Measurements from ENCODE around the gene SELENBP1.
A peak's percentile ranks its signal among the peaks of the same experiment; 100 is the strongest.

SELENBP1 gene

GRCh38 chr1:151346082-151346768, 26.3 kb downstream of the SELENBP1 start:
- H3K9me3 ChIP-seq (ENCODE audit: low read length), result no peaks in the 10 kb centered on the region
- peaks cover 34% of the 10 kb centered on the region for H3K4me1 ChIP-seq (ENCODE audit: insufficient read depth, low read length)
- H3K27me3 ChIP-seq (ENCODE audit: insufficient read depth, low read length), result no peaks in the 10 kb centered on the region
- H3K4me3 ChIP-seq (ENCODE audit: low read length), result peak overlapping the region; percentile 92
- H2AFZ ChIP-seq (ENCODE audit: low read depth, low read length), result peak overlapping the region; percentile 62
- peaks cover 31% of the 10 kb centered on the region for H3K36me3 ChIP-seq (ENCODE audit: insufficient read depth, low read length)

GRCh38 chr1:151344291-151344690, 28.2 kb downstream of the SELENBP1 start:
- Histone ChIP-seq H3K27me3 (ENCODE audit: insufficient read depth, low read length) (no peaks in the 10 kb centered on the region), H3K9me3 (ENCODE audit: low read length) (no peaks in the 10 kb centered on the region), H3K36me3 (ENCODE audit: insufficient read depth, low read length) (peaks cover 31% of the 10 kb centered on the region), H2AFZ (ENCODE audit: low read depth, low read length) (no peak overlapping the region), H3K4me1 (ENCODE audit: insufficient read depth, low read length) (peaks cover 36% of the 10 kb centered on the region), H3K4me3 (ENCODE audit: low read length) (no peak overlapping the region)

GRCh38 chr1:151343587-151343986, 28.9 kb downstream of the SELENBP1 start:
- Histone ChIP-seq H3K9me3 (ENCODE audit: low read length) (no peaks in the 10 kb centered on the region), H3K4me3 (ENCODE audit: low read length) (no peak overlapping the region), H3K4me1 (ENCODE audit: insufficient read depth, low read length) (peaks cover 36% of the 10 kb centered on the region), H2AFZ (ENCODE audit: low read depth, low read length) (no peak overlapping the region), H3K36me3 (ENCODE audit: insufficient read depth, low read length) (peaks cover 31% of the 10 kb centered on the region), H3K27me3 (ENCODE audit: insufficient read depth, low read length) (no peaks in the 10 kb centered on the region)

GRCh38 chr1:151342569-151342968, 29.9 kb downstream of the SELENBP1 start:
- H2AFZ ChIP-seq (ENCODE audit: low read depth, low read length), result no peak overlapping the region
- H3K27me3 ChIP-seq (ENCODE audit: insufficient read depth, low read length), result no peaks in the 10 kb centered on the region
- peaks cover 30% of the 10 kb centered on the region for H3K4me1 ChIP-seq (ENCODE audit: insufficient read depth, low read length)
- H3K9me3 ChIP-seq (ENCODE audit: low read length), result no peaks in the 10 kb centered on the region
- H3K4me3 ChIP-seq (ENCODE audit: low read length), result no peak overlapping the region
- peaks cover 31% of the 10 kb centered on the region for H3K36me3 ChIP-seq (ENCODE audit: insufficient read depth, low read length)

GRCh38 chr1:151342021-151342420, 30.5 kb downstream of the SELENBP1 start:
- Histone ChIP-seq H3K9me3 (ENCODE audit: low read length) (no peaks in the 10 kb centered on the region), H3K36me3 (ENCODE audit: insufficient read depth, low read length) (peaks cover 31% of the 10 kb centered on the region), H3K4me3 (ENCODE audit: low read length) (no peak overlapping the region), H3K4me1 (ENCODE audit: insufficient read depth, low read length) (peaks cover 29% of the 10 kb centered on the region), H3K27me3 (ENCODE audit: insufficient read depth, low read length) (no peaks in the 10 kb centered on the region), H2AFZ (ENCODE audit: low read depth, low read length) (no peak overlapping the region)

GRCh38 chr1:151340870-151341754, 31.4 kb downstream of the SELENBP1 start:
- H3K27me3 ChIP-seq (ENCODE audit: insufficient read depth, low read length), result no peaks in the 10 kb centered on the region
- H3K4me1 ChIP-seq (ENCODE audit: insufficient read depth, low read length), result peaks cover 26% of the 10 kb centered on the region
- peaks cover 31% of the 10 kb centered on the region for H3K36me3 ChIP-seq (ENCODE audit: insufficient read depth, low read length)
- no peak overlapping the region for H2AFZ ChIP-seq (ENCODE audit: low read depth, low read length)
- no peaks in the 10 kb centered on the region for H3K9me3 ChIP-seq (ENCODE audit: low read length)
- no peak overlapping the region for H3K4me3 ChIP-seq (ENCODE audit: low read length)

GRCh38 chr1:151336556-151336955, 35.9 kb downstream of the SELENBP1 start:
- Histone ChIP-seq H3K36me3 (ENCODE audit: insufficient read depth, low read length) (no peaks in the 10 kb centered on the region), H2AFZ (ENCODE audit: low read depth, low read length) (no peak overlapping the region), H3K4me1 (ENCODE audit: insufficient read depth, low read length) (peaks cover 3% of the 10 kb centered on the region)

GRCh38 chr1:151334822-151335221, 37.7 kb downstream of the SELENBP1 start:
- Histone ChIP-seq H3K27me3 (ENCODE audit: insufficient read depth, low read length) (no peaks in the 10 kb centered on the region), H3K4me1 (ENCODE audit: insufficient read depth, low read length) (no peaks in the 10 kb centered on the region), H3K4me3 (ENCODE audit: low read length) (no peak overlapping the region), H3K9me3 (ENCODE audit: low read length) (no peaks in the 10 kb centered on the region), H2AFZ (ENCODE audit: low read depth, low read length) (no peak overlapping the region), H3K36me3 (ENCODE audit: insufficient read depth, low read length) (no peaks in the 10 kb centered on the region)

More at GRCh38 chr1:151336556-151336955, 35.9 kb downstream of the SELENBP1 start:
- Histone ChIP-seq H3K27me3 (ENCODE audit: insufficient read depth, low read length) (no peaks in the 10 kb centered on the region), H3K4me3 (ENCODE audit: low read length) (no peak overlapping the region), H3K9me3 (ENCODE audit: low read length) (no peaks in the 10 kb centered on the region)

- no peaks in the 10 kb centered on the region for H3K27me3 ChIP-seq (ENCODE audit: insufficient read depth, low read length)
- peak overlapping the region; percentile 99 for H3K4me3 ChIP-seq (ENCODE audit: low read length)
- H2AFZ ChIP-seq (ENCODE audit: low read depth, low read length), result peak overlapping the region; percentile 59
- no peaks in the 10 kb centered on the region for H3K9me3 ChIP-seq (ENCODE audit: low read length)
- peaks cover 12% of the 10 kb centered on the region for H3K36me3 ChIP-seq (ENCODE audit: insufficient read depth, low read length)
- H3K4me1 ChIP-seq (ENCODE audit: insufficient read depth, low read length), result peaks cover 18% of the 10 kb centered on the region
These were observed 44.4 kb downstream of the SELENBP1 start for GRCh38 chr1:151327903-151328674.

GRCh38 chr1:151327223-151327902, 45.1 kb downstream of the SELENBP1 start, which contains the start of gene PI4KB:
Gene PI4KB, minus strand, starts transcription at chr1:151327416. Its CDS starts 10,935 bp downstream, at chr1:151316481.
- H3K4me1 ChIP-seq (ENCODE audit: insufficient read depth, low read length), result peaks cover 18% of the 10 kb centered on the region
- H3K9me3 ChIP-seq (ENCODE audit: low read length), result no peaks in the 10 kb centered on the region
- H3K4me3 ChIP-seq (ENCODE audit: low read length), result peak within 1 kb of the TSS; percentile 99
- H3K36me3 ChIP-seq (ENCODE audit: insufficient read depth, low read length), result peaks cover 12% of the 10 kb centered on the region
- H2AFZ ChIP-seq (ENCODE audit: low read depth, low read length), result peak within 1 kb of the TSS; percentile 59
- H3K27me3 ChIP-seq (ENCODE audit: insufficient read depth, low read length), result no peaks in the 10 kb centered on the region

GRCh38 chr1:151326619-151327222, 45.8 kb downstream of the SELENBP1 start:
- H3K4me1 ChIP-seq (ENCODE audit: insufficient read depth, low read length), result peaks cover 18% of the 10 kb centered on the region
- H3K27me3 ChIP-seq (ENCODE audit: insufficient read depth, low read length), result no peaks in the 10 kb centered on the region
- no peaks in the 10 kb centered on the region for H3K9me3 ChIP-seq (ENCODE audit: low read length)
- H3K36me3 ChIP-seq (ENCODE audit: insufficient read depth, low read length), result peaks cover 12% of the 10 kb centered on the region
- H2AFZ ChIP-seq (ENCODE audit: low read depth, low read length), result no peak overlapping the region
- H3K4me3 ChIP-seq (ENCODE audit: low read length), result peak overlapping the region; percentile 99
